T-helper 1 cell (primary cell): ENCODE data around the gene TM2D3.

ENCODE experiments used
- DNase-seq, 5 donors: peaks; one replicate each; pipeline ENCODE4 v3.0.0-alpha.2; 2012 to 2020

Gene TM2D3

GRCh38 chr15:101600035-101600434 lies 52.1 kb downstream of the TM2D3 start:
- DNase-seq: no peak

GRCh38 chr15:101599091-101599490 lies 53.1 kb downstream of the TM2D3 start:
- no peak for DNase-seq

- DNase-seq: no peak
Measured at GRCh38 chr15:101597360-101597928, 54.7 kb downstream of the TM2D3 start.

GRCh38 chr15:101596633-101597032 lies 55.5 kb downstream of the TM2D3 start:
- DNase-seq: no peak
